Uterus (tissue), 4 donors: Measurements from ENCODE around the gene MEIS1. TPM values are rescaled to one million over a fixed set of nuclear protein-coding genes. Genes with fewer than 3 reads are reported as not detected.

Experiments used
- DNase-seq, 2 donors: peaks; one replicate each; pipeline ENCODE4 v3.0.0-alpha.2; 2019 to 2020
- H3K27ac ChIP-seq, 2 donors: fragments of 200-600 bp; sonication (generic); 1 replicate in 1 of 2; 2 replicates in 1 of 2; pipeline ENCODE4 v1.5.1; 2016 to 2018
- H3K27me3 ChIP-seq, 2 donors: fragments of 200-600 bp; sonication (generic); one replicate each; pipeline ENCODE4 v1.5.1; 2018 to 2019; ENCODE audit warnings: control low read depth in 1 of 2
- H3K36me3 ChIP-seq, 2 donors: fragments of 200-600 bp; sonication (generic); one replicate each; pipeline ENCODE4 v1.5.1; 2019; ENCODE audit warnings: control low read depth in 1 of 2
- H3K4me1 ChIP-seq, 2 donors: fragments of 200-600 bp; sonication (generic); one replicate each; pipeline ENCODE4 v1.5.1; 2018 to 2019; ENCODE audit warnings: control low read depth in 1 of 2
- H3K4me3 ChIP-seq, 2 donors: fragments of 200-600 bp; sonication (generic); 1 replicate in 1 of 2; 2 replicates in 1 of 2; pipeline ENCODE4 v1.5.1; 2018 to 2019; ENCODE audit warnings: mild to moderate bottlenecking in 1 of 2
- H3K9me3 ChIP-seq, 2 donors: fragments of 200-600 bp; sonication (generic); one replicate each; pipeline ENCODE4 v1.5.1; 2019; ENCODE audit warnings: control low read depth in 1 of 2
- CTCF ChIP-seq, 4 experiments: fragments of 200-600 bp in 2 of 4; fragments of 450-650 bp in 2 of 4; sonication (generic) in 2 of 4; IDR thresholded peaks; one replicate each; pipeline ENCODE4 v1.5.1; 2016 to 2019; ENCODE audit warnings: antibody characterized with exemption in 4 of 4, mild to moderate bottlenecking in 2 of 4, moderate library complexity in 1 of 4
- POLR2A ChIP-seq, 2 donors: fragments of 450-650 bp; IDR thresholded peaks; one replicate each; pipeline ENCODE4 v1.6.1; 2016; ENCODE audit warnings: antibody characterized with exemption in 2 of 2, mild to moderate bottlenecking in 1 of 2, moderate library complexity in 1 of 2
- intact Hi-C: fragments of 100-400 bp; cut with DNase I; formaldehyde crosslinking; loops from one replicate; pipeline ENCODE4 v1.15.1; 2023; ENCODE audit warnings: low total_unique reads
- total RNA-seq, 4 donors: library from RNA; depleted of rRNA in 3 of 4; stranded (reverse); fragments of >200 nt in 3 of 4; gene quantifications; one replicate each; pipeline versions ENCODE4 v1.1.0 to v1.2.4, GENCODE V29; 2014 to 2023
- donor health status: DM: yes; HTN: yes; CAD: no.

MEIS1 gene
- 100 to 1,000 TPM; 110 to 418 (median 233) TPM for total RNA-seq

GRCh38 chr2:66434679-66435548, at the start of gene MEIS1:
TSS of gene MEIS1 (plus strand) at chr2:66435125. CDS start at chr2:66435857, 732 bp downstream.
- intact Hi-C loops = loop anchor here (2.0 to 10.0 kb wide), 2 partner anchors 142 to 1210 kb away; no protein-coding TSS in a partner anchor
- H3K27ac ChIP-seq = peak within 1 kb of the TSS; percentile 96 to 100
- peak in 1 of 4 experiments; percentile 10 for TF ChIP-seq CTCF (IDR thresholded peaks at IDR 0.05)
- TF ChIP-seq POLR2A (IDR thresholded peaks at IDR 0.05) = peak; percentile 92 to 97
- peak within 1 kb of the TSS; percentile 80 to 97 for H3K4me3 ChIP-seq
- H3K27me3 ChIP-seq = no peaks in the 10 kb centered on the region
- H3K36me3 ChIP-seq = no peaks in the 10 kb centered on the region
- no peaks in the 10 kb centered on the region for H3K4me1 ChIP-seq
- H3K9me3 ChIP-seq = no peaks in the 10 kb centered on the region
- DNase-seq = peak; percentile 95 to 98

GRCh38 chr2:66387016-66387753, 47.7 kb upstream of the MEIS1 start:
- H3K27me3 ChIP-seq = no peaks in the 10 kb centered on the region
- no peak overlapping the region for H3K4me3 ChIP-seq

GRCh38 chr2:66389651-66390131, 45.2 kb upstream of the MEIS1 start:
- H3K4me1 ChIP-seq = no peaks in the 10 kb centered on the region
- peak overlapping the region in 1 of 2 donors; percentile 61 for H3K27ac ChIP-seq
- intact Hi-C loops = no loop called here

More at GRCh38 chr2:66387016-66387753, 47.7 kb upstream of the MEIS1 start:
- H3K4me1 ChIP-seq = no peaks in the 10 kb centered on the region
- H3K27ac ChIP-seq = no peak overlapping the region
- no peak for DNase-seq
- H3K36me3 ChIP-seq = no peaks in the 10 kb centered on the region
- no peaks in the 10 kb centered on the region for H3K9me3 ChIP-seq
- intact Hi-C loops = no loop called here
- no peak for TF ChIP-seq POLR2A (IDR thresholded peaks at IDR 0.05)
- TF ChIP-seq CTCF (IDR thresholded peaks at IDR 0.05) = no peak

GRCh38 chr2:66390152-66390551, 44.8 kb upstream of the MEIS1 start:
- H3K4me1 ChIP-seq = no peaks in the 10 kb centered on the region
- intact Hi-C loops = no loop called here

More at GRCh38 chr2:66389651-66390131, 45.2 kb upstream of the MEIS1 start:
- no peaks in the 10 kb centered on the region for H3K9me3 ChIP-seq
- H3K27me3 ChIP-seq = no peaks in the 10 kb centered on the region
- DNase-seq = peak; percentile 16 to 28
- no peak for TF ChIP-seq POLR2A (IDR thresholded peaks at IDR 0.05)
- no peaks in the 10 kb centered on the region for H3K36me3 ChIP-seq
- no peak overlapping the region for H3K4me3 ChIP-seq

More at GRCh38 chr2:66390152-66390551, 44.8 kb upstream of the MEIS1 start:
- Histone ChIP-seq H3K27ac (peak overlapping the region in 1 of 2 donors; percentile 61), H3K36me3 (no peaks in the 10 kb centered on the region), H3K4me3 (no peak overlapping the region), H3K9me3 (no peaks in the 10 kb centered on the region), H3K27me3 (no peaks in the 10 kb centered on the region)
- DNase-seq = no peak
- TF ChIP-seq CTCF (IDR thresholded peaks at IDR 0.05) = no peak
- no peak for TF ChIP-seq POLR2A (IDR thresholded peaks at IDR 0.05)
